NCI-H1930 (cell line): ENCODE data around the gene SNRPA1.

Source experiments
- DNase-seq, 2 experiments: peaks; one replicate each; lab custom pipeline; 2025; lab: John Stamatoyannopoulos, UW

The SNRPA1 gene

GRCh38 chr15:101258238-101259144 lies 36.6 kb downstream of the SNRPA1 start:
- DNase-seq: peak in 1 of 2 experiments; percentile 40

DNA sequence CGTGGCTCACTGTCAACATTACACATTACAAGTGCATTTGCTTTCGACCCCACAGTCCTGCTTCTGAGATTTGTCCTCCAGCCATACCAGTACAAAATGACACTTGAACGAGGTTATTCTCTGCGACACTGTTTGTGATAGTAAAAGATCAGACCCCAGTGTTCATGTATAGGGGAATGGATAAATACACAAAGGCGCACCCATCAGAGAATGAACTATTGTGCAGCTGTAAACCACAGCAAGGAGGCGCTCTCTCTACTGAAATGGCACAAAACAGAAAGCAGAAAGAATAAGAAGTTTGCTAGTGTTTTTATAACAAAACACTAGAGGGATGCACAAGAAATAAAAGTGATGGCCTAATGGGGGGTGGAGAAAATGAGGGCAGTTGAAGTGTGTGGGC lies 38.3 kb downstream of the SNRPA1 start:
- no peak for DNase-seq

DNA sequence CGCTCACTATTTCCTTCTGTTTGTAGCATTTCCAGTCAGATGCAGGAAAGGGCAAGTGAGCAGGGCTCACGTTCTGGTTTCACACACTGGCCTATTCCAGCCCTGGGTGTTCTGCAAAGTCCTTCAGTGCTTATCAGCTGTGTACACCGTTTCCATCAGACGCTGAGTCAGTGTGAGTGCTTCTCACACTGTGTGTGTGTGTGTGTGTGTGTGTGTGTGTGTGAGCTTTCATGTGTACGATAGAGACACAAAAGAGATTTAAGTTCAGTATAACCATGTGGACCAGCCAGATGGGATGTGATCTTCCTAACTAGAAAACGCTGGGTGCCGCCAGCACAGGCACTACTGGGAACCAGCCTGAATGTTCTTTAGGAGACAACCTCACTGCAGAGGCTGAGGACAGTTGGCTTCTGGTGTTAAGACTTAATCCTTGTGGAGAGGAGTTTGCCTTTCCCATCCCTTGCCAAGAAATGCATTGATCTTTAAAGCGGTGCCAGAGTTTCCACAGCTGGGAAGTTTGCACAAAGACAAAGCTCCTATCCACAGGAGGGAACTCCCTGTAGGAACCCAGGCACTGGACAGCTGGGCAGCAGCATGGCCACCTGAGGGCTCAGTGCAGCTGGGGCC lies 39.3 kb downstream of the SNRPA1 start:
- DNase-seq: no peak

- no peak for DNase-seq
These were observed 40.0 kb downstream of the SNRPA1 start for GRCh38 chr15:101255051-101255395.

GRCh38 chr15:101254157-101255050 lies 40.6 kb downstream of the SNRPA1 start:
- DNase-seq: no peak

GRCh38 chr15:101252836-101253235 lies 42.2 kb downstream of the SNRPA1 start:
- no peak for DNase-seq

GRCh38 chr15:101251830-101252820 lies 42.9 kb downstream of the SNRPA1 start, which contains the start of gene CHSY1:
TSS of gene CHSY1 (minus strand) at chr15:101252048. CDS start at chr15:101251456, 592 bp downstream.
- peak in 1 of 2 experiments; percentile 58 for DNase-seq

DNA sequence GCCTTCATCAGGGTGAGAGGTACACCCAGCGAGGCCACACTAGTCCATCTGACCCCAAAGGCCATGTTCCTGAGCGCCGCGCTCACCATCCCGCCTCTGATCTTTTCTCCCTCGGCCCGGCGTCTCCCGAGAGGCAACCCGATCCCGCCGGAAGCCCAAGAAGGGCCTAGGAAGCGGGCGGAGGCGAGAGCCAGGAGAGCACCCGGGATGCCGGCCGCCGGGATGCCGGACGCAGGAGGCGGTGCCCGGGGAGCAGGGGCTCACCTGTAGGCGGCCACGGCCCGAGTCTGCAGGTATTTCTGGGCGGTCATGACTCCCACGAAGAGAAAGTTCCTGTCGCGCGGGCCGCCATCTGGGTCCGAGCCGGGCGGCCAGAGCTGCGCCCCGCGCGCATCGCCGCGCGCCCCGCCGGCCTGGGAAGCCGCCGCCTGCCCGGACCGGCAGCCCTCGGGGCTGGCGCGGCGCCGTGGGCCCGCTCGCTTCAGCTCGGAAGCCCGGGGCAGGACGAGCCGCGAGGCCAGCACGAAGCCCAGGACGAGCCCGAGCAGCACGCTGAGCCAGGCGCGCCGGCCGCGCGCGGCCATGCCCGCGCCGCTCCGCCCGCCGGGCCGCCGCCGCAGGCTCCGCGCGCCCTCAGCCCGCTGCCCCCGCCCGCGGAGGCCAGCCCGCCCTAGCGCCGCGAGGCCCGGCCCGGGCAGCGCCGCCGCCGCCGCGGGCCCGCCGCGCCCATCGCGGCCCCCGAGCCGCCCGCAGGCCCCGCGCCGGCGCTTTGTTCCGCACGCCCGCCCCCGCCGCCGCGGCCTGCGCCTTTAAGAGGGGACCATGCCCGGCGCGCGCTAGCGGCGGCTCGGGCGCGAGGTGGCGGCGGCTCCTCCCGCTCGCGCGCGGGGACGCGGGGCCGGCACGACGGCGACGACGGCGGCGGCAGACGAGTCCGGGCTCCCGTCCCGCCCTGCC lies 43.9 kb downstream of the SNRPA1 start:
- DNase-seq: peak in 1 of 2 experiments; percentile 26

DNA sequence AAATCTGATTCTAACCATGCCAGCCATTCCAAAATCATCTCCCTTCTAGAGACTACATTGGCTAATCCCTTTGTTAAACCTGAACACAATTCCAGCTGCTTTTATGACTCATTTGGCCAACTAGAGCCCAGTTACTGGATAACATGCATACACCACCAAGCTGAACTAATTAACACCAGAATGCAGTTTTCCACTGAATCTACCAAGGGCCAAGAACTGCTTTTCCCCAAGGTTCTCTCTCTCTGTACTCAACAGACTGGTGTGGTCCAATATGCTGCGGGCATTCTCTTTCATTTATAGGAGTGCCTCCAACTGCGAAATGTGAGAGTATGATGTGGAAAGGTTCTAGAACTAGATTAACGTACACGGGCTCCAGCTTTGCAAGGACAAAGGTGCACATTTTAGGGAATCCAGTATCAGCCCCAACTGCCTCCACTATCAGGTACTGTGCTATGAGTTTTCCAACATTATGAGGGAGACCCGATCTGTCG lies 44.7 kb downstream of the SNRPA1 start:
- DNase-seq: no peak

DNA sequence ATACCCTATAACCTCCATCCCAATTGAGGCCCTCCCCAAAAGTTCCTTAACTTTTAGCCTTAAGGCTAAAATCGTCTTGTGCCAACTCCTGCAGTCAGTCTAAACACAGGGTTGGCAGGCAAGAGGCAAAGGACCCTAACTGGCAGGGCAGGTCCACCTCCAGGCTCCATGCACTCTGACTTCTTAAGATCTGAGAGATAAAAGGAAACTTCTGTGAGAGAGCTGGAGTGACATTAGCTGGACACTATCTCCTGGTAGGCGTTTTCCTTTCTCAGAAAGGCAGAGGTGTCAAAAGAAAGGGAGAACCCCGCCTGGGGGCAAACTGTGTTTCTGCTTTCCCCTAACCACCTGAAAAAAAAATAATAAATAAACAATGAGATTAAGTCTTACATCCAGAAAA lies 46.8 kb downstream of the SNRPA1 start:
- DNase-seq: no peak

DNA sequence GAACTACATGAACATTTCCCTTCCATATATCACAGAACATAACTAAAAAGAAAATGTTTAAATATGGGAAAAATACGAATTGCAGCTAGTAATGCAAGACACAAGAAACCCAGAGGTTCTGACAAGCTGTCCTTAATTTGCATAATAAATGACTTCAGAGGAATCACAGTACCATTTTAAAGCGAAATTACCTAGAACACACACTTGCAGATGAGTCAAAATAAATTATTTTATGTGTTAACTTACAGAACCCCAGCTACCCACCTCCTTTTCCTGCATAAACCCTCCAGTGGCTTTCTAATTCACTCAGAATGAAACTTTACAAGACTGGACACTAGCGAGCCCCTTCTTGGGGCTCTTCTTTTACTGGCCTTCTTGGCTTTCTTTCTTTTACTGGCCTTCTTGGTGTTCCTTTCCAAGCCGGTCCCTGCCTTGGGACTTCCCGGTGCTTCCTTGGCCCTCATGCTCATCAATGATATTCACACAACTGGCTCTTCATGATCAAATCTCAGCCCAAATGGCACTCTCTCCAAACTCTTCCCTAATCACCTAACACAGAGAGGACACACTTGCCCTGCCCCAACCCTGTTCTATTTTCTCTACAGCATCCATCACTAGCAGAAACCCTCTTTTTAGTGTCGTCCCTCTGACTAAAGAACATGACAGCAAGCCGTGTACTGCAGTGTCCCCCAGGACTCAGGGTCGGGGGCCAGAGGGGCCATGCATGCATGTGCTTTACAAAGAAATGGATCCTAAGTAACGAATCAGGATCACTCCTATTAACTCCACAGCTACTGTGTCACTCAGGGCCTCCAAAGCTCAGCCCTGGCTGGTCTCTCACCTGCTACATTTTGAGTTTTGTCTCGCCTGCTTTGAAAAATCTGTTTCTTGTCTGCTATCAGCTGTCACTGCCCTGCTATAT lies 48.0 kb downstream of the SNRPA1 start:
- no peak for DNase-seq

- no peak for DNase-seq
These were observed 48.7 kb downstream of the SNRPA1 start for GRCh38 chr15:101246391-101246790.

DNA sequence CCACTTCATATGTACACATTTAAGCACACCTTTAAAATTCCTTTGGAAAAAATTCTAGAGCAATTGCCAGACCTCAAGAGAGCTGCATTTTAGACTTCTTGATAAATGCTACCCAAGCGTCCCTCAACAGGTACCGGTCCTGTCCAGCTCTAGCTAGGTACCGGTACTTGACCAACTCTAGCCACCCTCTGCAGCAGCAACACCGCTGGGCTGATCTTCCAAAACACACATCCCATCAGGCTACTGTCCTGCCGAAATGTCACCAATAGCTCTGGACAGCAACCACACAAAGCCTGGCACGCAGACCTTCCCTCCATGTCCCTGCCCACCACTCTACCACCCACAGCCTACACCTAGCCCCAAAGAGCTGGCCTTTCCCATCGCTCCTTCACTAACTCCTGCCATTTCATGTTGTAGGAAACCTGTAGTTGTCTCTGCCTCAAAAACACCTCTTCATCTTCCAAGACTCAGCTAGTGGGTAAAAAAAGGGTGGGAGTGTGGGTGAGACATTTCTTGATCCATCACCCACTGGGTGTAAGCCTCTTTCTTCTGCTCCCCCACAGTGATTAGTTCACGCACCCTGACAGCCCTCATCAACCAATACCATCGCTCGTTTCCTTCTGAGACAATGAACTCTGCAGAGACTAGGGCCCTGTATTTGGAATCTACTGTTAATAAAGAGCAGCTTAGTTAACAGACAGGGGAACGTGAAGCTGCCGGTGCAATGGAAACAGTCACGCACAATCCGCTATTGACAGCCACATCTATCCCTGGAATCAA lies 50.0 kb downstream of the SNRPA1 start:
- DNase-seq: no peak

DNA sequence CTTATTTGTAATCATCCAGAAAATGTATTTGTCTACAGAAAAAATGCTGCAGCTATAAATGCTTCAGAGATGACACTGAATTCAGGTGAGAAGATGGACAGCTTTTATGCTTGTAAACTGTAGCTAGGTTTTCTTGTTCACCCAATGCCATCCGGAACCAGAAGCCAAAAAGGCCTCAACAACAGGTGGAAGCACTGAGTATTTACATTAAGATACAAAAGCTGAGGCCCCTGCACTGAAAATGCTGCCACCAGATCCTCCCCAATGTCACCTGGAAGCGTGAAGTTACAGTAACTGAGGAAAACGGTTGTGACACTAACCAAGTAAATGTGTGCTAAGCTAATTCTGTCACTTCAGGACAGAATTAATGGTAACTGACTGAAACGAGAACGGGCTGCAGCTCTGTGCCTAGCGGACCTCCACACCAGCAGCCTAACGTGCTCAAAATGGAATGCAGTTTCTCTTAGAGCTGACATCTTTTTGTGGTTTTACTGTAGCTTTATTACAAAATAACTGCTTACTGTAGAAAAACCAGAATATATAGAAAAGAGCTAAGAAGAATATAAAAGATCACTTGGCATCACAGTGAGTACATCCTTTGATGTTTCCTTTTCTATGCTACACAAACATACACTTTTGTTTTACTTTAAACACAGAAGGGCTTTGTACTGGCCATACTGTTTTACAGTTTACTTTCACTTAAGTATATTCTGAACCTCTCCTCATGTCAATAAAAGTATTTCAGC lies 50.8 kb downstream of the SNRPA1 start:
- DNase-seq: no peak

GRCh38 chr15:101243420-101243819 lies 51.6 kb downstream of the SNRPA1 start:
- no peak for DNase-seq

DNA sequence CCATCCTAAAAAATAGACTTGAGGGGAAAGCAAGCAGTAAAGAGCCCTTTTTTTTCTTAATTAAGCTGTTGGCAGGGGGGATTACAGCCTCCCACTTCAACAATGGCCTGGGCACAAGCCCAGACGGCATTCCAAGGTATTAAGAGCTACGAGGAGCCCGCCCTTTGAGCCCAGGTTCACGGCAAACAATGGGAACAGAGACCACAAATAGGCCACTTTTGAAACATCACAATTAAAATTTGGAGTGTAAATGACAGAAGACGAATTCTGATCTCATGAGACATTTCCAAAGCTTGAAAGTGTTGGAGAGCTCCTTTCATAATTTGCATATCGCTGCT lies 52.1 kb downstream of the SNRPA1 start:
- no peak for DNase-seq
